Transverse colon (tissue), 4 donors: Measurements from ENCODE around the gene TNF. TPM values are rescaled to one million over a fixed set of nuclear protein-coding genes. Genes with fewer than 3 reads are reported as not detected.

Source experiments
- DNase-seq: peaks from one replicate; pipeline ENCODE4 v3.0.0-alpha.2; 2019
- H3K27ac ChIP-seq, 4 donors: fragments of 200-600 bp; sonication (generic); 2 replicates each; pipeline ENCODE4 v1.5.1; 2016 to 2018; ENCODE audit warnings: inconsistent platforms in 4 of 4
- H3K27me3 ChIP-seq: fragments of 200-600 bp; sonication (generic); 2 replicates; pipeline ENCODE4 v1.5.1; 2017; ENCODE audit warnings: inconsistent platforms
- H3K36me3 ChIP-seq, 4 donors: fragments of 200-600 bp; sonication (generic); 2 replicates each; pipeline ENCODE4 v1.5.1; 2017 to 2019; ENCODE audit warnings: inconsistent platforms in 4 of 4
- H3K4me1 ChIP-seq, 4 donors: fragments of 200-600 bp; sonication (generic); 2 replicates each; pipeline ENCODE4 v1.5.1; 2017 to 2020; ENCODE audit warnings: inconsistent platforms in 4 of 4
- H3K4me3 ChIP-seq, 4 donors: fragments of 200-600 bp; sonication (generic); 1 replicate in 1 of 4; 2 replicates in 3 of 4; pipeline versions ENCODE4 v1.5.1 to v1.6.1; 2017 to 2019; ENCODE audit warnings: inconsistent platforms in 4 of 4
- H3K9me3 ChIP-seq, 2 donors: fragments of 200-600 bp; sonication (generic); 2 replicates each; pipeline ENCODE4 v1.5.1; 2017 to 2019; ENCODE audit warnings: inconsistent platforms in 2 of 2
- EP300 ChIP-seq: sonication (generic); formaldehyde crosslinking; IDR thresholded peaks from one replicate; pipeline ENCODE4 v1.6.1; 2017; ENCODE audit warnings: antibody characterized with exemption, low read depth
- POLR2A ChIP-seq: fragments of 450-650 bp; IDR thresholded peaks from one replicate; pipeline ENCODE4 v1.6.1; 2016; ENCODE audit warnings: antibody characterized with exemption, mild to moderate bottlenecking, moderate library complexity
- POLR2AphosphoS5 ChIP-seq, 3 donors: sonication (generic); formaldehyde crosslinking; IDR thresholded peaks; one replicate each; pipeline ENCODE4 v1.6.1; 2016; ENCODE audit warnings: antibody characterized with exemption in 3 of 3
- whole genome bisulfite sequencing, 2 donors: methylation state at CpG; one replicate each; pipeline ENCODE4 v1.1.5; 2018; ENCODE audit warnings: low coverage in 1 of 2; 5-methylcytosine and 5-hydroxymethylcytosine counted together
- in situ Hi-C, 4 donors: fragments of 200-750 bp; cut with MboI; loops; one replicate each; pipeline versions ENCODE4 v1.15.0 to v1.15.1; 2017; ENCODE audit warnings: low sequenced_read_pairs in 3 of 4, low pct_ligation_motif_present in 1 of 4, low pct_unique_long_range_greater_than_20kb in 1 of 4
- intact Hi-C: fragments of 100-400 bp; cut with DNase I; formaldehyde crosslinking; loops from one replicate; pipeline ENCODE4 v1.15.1; 2023; ENCODE audit warnings: low total_unique reads
- total RNA-seq, 4 donors: library from RNA; depleted of rRNA; stranded (reverse); fragments of >200 nt; gene quantifications; one replicate each; pipeline ENCODE4 v1.1.0, GENCODE V29; 2016
- TF ChIP-seq, protein P1 (sequence below), 5 experiments: fragments of 200-600 bp in 3 of 5; fragments of 450-650 bp in 2 of 5; sonication (generic) in 3 of 5; IDR thresholded peaks; 1 replicate in 2 of 5; 2 replicates in 3 of 5; pipeline ENCODE4 v1.5.1; 2016 to 2017; ENCODE audit warnings: antibody characterized with exemption in 5 of 5, inconsistent platforms in 3 of 5, mild to moderate bottlenecking in 2 of 5, moderate library complexity in 1 of 5

The TNF gene
- total RNA-seq, 4 donors from 2014 or later, result 0.41 to 1.1 TPM; not detected in 2

- Histone ChIP-seq H3K27ac (peak within 1 kb of the TSS; percentile 17 to 67 (median 58)), H3K36me3 (no peaks in the 10 kb centered on the region), H3K4me3 (peak within 1 kb of the TSS in 1 of 4 donors; percentile 28), H3K27me3 (peaks cover 5% of the 10 kb centered on the region), H3K4me1 (peaks cover 0 to 13% (median 0%) of the 10 kb centered on the region in 4 donors), H3K9me3 (no peaks in the 10 kb centered on the region)
- peak; percentile 43 for DNase-seq
- 73 to 86% methylated on average over 9 to 23 of the region's 27 CpGs for WGBS, 2 donors
- intact Hi-C loops (no loop called here), in situ Hi-C loops (no loop called here)
- TF ChIP-seq, protein P1, sequence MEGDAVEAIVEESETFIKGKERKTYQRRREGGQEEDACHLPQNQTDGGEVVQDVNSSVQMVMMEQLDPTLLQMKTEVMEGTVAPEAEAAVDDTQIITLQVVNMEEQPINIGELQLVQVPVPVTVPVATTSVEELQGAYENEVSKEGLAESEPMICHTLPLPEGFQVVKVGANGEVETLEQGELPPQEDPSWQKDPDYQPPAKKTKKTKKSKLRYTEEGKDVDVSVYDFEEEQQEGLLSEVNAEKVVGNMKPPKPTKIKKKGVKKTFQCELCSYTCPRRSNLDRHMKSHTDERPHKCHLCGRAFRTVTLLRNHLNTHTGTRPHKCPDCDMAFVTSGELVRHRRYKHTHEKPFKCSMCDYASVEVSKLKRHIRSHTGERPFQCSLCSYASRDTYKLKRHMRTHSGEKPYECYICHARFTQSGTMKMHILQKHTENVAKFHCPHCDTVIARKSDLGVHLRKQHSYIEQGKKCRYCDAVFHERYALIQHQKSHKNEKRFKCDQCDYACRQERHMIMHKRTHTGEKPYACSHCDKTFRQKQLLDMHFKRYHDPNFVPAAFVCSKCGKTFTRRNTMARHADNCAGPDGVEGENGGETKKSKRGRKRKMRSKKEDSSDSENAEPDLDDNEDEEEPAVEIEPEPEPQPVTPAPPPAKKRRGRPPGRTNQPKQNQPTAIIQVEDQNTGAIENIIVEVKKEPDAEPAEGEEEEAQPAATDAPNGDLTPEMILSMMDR (IDR thresholded peaks at IDR 0.05), result no peak
- peak; percentile 35 for TF ChIP-seq POLR2A
- no peak for TF ChIP-seq POLR2AphosphoS5 (IDR thresholded peaks at IDR 0.05)
These were observed 3.1 kb upstream of the TNF start, which contains the start of gene LTA for GRCh38 chr6:31572041-31572911. Gene LTA, plus strand, starts transcription at chr6:31572289. Its CDS starts 454 bp downstream, at chr6:31572743.

DNA sequence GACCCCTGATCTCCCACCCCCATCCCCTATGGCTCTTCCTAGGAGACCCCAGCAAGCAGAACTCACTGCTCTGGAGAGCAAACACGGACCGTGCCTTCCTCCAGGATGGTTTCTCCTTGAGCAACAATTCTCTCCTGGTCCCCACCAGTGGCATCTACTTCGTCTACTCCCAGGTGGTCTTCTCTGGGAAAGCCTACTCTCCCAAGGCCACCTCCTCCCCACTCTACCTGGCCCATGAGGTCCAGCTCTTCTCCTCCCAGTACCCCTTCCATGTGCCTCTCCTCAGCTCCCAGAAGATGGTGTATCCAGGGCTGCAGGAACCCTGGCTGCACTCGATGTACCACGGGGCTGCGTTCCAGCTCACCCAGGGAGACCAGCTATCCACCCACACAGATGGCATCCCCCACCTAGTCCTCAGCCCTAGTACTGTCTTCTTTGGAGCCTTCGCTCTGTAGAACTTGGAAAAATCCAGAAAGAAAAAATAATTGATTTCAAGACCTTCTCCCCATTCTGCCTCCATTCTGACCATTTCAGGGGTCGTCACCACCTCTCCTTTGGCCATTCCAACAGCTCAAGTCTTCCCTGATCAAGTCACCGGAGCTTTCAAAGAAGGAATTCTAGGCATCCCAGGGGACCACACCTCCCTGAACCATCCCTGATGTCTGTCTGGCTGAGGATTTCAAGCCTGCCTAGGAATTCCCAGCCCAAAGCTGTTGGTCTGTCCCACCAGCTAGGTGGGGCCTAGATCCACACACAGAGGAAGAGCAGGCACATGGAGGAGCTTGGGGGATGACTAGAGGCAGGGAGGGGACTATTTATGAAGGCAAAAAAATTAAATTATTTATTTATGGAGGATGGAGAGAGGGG, 1.9 kb upstream of the TNF start:
- in situ Hi-C loops (no loop called here), intact Hi-C loops (no loop called here)
- TF ChIP-seq POLR2AphosphoS5 (IDR thresholded peaks at IDR 0.05) (no peak), EP300 (no peak), POLR2A (no peak)
- TF ChIP-seq, protein P1 (IDR thresholded peaks at IDR 0.05), result no peak
- Histone ChIP-seq H3K9me3 (no peaks in the 10 kb centered on the region), H3K4me3 (no peak overlapping the region), H3K4me1 (peaks cover 0 to 13% (median 0%) of the 10 kb centered on the region in 4 donors), H3K36me3 (no peaks in the 10 kb centered on the region), H3K27me3 (peaks cover 5% of the 10 kb centered on the region), H3K27ac (peak overlapping the region in 1 of 4 donors; percentile 66)
- 82 to 85% methylated on average over 3 to 9 of the region's 9 CpGs for WGBS, 2 donors
- DNase-seq, result no peak

- Histone ChIP-seq H3K27ac (peak overlapping the region; percentile 48 to 74 (median 72)), H3K27me3 (no peaks in the 10 kb centered on the region), H3K4me3 (no peak overlapping the region), H3K36me3 (no peaks in the 10 kb centered on the region), H3K4me1 (peaks cover 0 to 8% (median 0%) of the 10 kb centered on the region in 4 donors), H3K9me3 (no peaks in the 10 kb centered on the region)
- intact Hi-C loops (no loop called here), in situ Hi-C loops (no loop called here)
- TF ChIP-seq EP300 (no peak), POLR2AphosphoS5 (IDR thresholded peaks at IDR 0.05) (no peak), POLR2A (no peak)
- TF ChIP-seq, protein P1 (IDR thresholded peaks at IDR 0.05), result no peak
- 63 to 79% methylated on average over 5 to 14 of the region's 14 CpGs for WGBS, 2 donors
- no peak for DNase-seq
These were observed 981 bp upstream of the TNF start for GRCh38 chr6:31574106-31575061.
